Mucosa of descending colon (tissue), 3 donors: Measurements from ENCODE around the gene FTO. TPM values are rescaled to one million over a fixed set of nuclear protein-coding genes. Genes with fewer than 3 reads are reported as not detected.

Source experiments
- ATAC-seq: fragments of 200-7000 bp; cut with Tn5 transposase; one replicate; pipeline ENCODE4 v1.9.1; 2020; ENCODE audit warnings: mild to moderate bottlenecking, moderate library complexity
- DNase-seq, 3 donors: peaks; one replicate each; pipeline ENCODE4 v3.0.0-alpha.2; 2020
- H3K36me3 ChIP-seq: fragments of 200-600 bp; one replicate; pipeline ENCODE4 v1.8.0; 2021; ENCODE audit warnings: low read depth, mild to moderate bottlenecking
- H3K4me1 ChIP-seq: fragments of 200-600 bp; one replicate; pipeline ENCODE4 v1.8.0; 2021; ENCODE audit warnings: low read depth, mild to moderate bottlenecking
- H3K4me3 ChIP-seq: fragments of 200-600 bp; one replicate; pipeline ENCODE4 v1.8.0; 2021; ENCODE audit warnings: mild to moderate bottlenecking
- H3K9me3 ChIP-seq: fragments of 200-600 bp; one replicate; pipeline ENCODE4 v1.8.0; 2021; ENCODE audit warnings: mild to moderate bottlenecking
- intact Hi-C, 2 donors: fragments of 100-400 bp; cut with DNase I in 1 of 2; cut with micrococcal nuclease in 1 of 2; formaldehyde crosslinking; loops; one replicate each; pipeline versions ENCODE4 v1.11.0 to v1.11.1; 2022; cut with DNase I, micrococcal nuclease
- total RNA-seq, 3 donors: library from RNA; stranded (reverse); fragmentation: NEBNext Ultra II Directional in 2 of 3; extraction: Animal tissue kit (Norgen Biotek cat#: 25700) in 2 of 3; gene quantifications; one replicate each; pipeline versions ENCODE4 v1.2.1 to v1.2.4, GENCODE V29; 2021 to 2023
- TF ChIP-seq, protein P1 (sequence below): fragments of 200-600 bp; IDR thresholded peaks from one replicate; pipeline ENCODE4 v1.8.0; 2022; ENCODE audit warnings: antibody characterized with exemption, mild to moderate bottlenecking
- donor health status: DM: no; HTN: no; CAD: no; lungs with moderate emphysema.
- donor health status: DM: no; HTN: no; CAD: no.
- donor health status: DM: no; HTN: yes; CAD: no.

The FTO gene
- total RNA-seq, 3 donors from 2014 or later = 38.0 to 81.7 (median 39.1) TPM

- peak; percentile 28 for ATAC-seq
- DNase-seq = peak; percentile 9 to 68 (median 41)
- TF ChIP-seq, protein P1, sequence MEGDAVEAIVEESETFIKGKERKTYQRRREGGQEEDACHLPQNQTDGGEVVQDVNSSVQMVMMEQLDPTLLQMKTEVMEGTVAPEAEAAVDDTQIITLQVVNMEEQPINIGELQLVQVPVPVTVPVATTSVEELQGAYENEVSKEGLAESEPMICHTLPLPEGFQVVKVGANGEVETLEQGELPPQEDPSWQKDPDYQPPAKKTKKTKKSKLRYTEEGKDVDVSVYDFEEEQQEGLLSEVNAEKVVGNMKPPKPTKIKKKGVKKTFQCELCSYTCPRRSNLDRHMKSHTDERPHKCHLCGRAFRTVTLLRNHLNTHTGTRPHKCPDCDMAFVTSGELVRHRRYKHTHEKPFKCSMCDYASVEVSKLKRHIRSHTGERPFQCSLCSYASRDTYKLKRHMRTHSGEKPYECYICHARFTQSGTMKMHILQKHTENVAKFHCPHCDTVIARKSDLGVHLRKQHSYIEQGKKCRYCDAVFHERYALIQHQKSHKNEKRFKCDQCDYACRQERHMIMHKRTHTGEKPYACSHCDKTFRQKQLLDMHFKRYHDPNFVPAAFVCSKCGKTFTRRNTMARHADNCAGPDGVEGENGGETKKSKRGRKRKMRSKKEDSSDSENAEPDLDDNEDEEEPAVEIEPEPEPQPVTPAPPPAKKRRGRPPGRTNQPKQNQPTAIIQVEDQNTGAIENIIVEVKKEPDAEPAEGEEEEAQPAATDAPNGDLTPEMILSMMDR = no peak
- Histone ChIP-seq H3K4me1 (no peaks in the 10 kb centered on the region), H3K4me3 (no peak overlapping the region), H3K36me3 (no peaks in the 10 kb centered on the region), H3K9me3 (no peaks in the 10 kb centered on the region)
- intact Hi-C loops = no loop called here
These were observed 490.4 kb downstream of the FTO start for GRCh38 chr16:54194334-54194743.

DNA sequence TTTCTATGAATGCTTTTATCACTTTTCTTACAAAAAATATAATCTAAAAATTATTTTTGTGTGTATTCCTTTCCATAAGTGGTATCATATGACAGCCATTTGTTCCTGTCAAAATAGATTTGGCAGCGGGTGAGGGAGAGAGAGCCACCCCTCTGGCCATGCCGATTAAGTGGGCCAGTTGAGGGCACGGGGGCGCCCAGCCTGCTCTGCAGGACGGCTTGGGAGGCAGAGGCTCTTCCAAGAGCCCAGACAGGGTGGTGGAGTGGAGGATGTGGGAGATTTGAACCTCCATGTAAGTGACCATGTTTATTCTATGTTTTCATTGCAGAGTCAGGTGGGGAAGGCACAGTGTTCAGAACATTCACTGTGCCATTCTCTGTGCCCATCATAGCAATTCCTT, 493.8 kb downstream of the FTO start:
- Histone ChIP-seq H3K4me1 (no peaks in the 10 kb centered on the region), H3K9me3 (no peaks in the 10 kb centered on the region), H3K4me3 (no peak overlapping the region), H3K36me3 (no peaks in the 10 kb centered on the region)
- DNase-seq = no peak
- intact Hi-C loops = no loop called here
- ATAC-seq = no peak
- TF ChIP-seq, protein P1 = no peak

- intact Hi-C loops = no loop called here
- Histone ChIP-seq H3K9me3 (no peaks in the 10 kb centered on the region), H3K4me3 (no peak overlapping the region), H3K36me3 (no peaks in the 10 kb centered on the region), H3K4me1 (no peaks in the 10 kb centered on the region)
- ATAC-seq = no peak
- no peak for DNase-seq
- TF ChIP-seq, protein P1 = no peak
These were observed 495.7 kb downstream of the FTO start for GRCh38 chr16:54199487-54200160.

DNA sequence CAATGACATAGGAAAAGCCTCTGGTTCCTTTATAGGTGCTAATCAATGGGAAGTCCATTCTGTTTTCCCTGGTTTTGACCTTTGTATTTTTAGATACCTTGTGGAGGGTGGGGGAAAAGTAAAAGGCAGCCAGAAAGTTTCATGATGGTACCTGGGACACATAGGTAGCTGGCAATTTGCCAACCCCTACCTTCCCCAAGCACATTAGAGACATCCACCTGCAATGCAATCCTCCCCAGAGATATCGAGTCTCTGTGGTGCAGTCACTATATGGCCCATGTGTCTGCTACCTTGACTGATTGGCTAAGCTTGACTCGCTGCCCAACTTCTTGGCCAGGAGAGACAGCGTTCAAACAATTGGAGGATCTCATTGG, 496.2 kb downstream of the FTO start:
- intact Hi-C loops = no loop called here
- no peak for ATAC-seq
- TF ChIP-seq, protein P1 = no peak
- Histone ChIP-seq H3K36me3 (no peaks in the 10 kb centered on the region), H3K4me3 (no peak overlapping the region), H3K9me3 (no peaks in the 10 kb centered on the region), H3K4me1 (no peaks in the 10 kb centered on the region)
- no peak for DNase-seq

- intact Hi-C loops = no loop called here
- TF ChIP-seq, protein P1 = no peak
- Histone ChIP-seq H3K36me3 (no peaks in the 10 kb centered on the region), H3K4me1 (no peaks in the 10 kb centered on the region), H3K9me3 (no peaks in the 10 kb centered on the region), H3K4me3 (no peak overlapping the region)
- ATAC-seq (no peak), DNase-seq (no peak)
These were observed 496.8 kb downstream of the FTO start for GRCh38 chr16:54200720-54201119.

DNA sequence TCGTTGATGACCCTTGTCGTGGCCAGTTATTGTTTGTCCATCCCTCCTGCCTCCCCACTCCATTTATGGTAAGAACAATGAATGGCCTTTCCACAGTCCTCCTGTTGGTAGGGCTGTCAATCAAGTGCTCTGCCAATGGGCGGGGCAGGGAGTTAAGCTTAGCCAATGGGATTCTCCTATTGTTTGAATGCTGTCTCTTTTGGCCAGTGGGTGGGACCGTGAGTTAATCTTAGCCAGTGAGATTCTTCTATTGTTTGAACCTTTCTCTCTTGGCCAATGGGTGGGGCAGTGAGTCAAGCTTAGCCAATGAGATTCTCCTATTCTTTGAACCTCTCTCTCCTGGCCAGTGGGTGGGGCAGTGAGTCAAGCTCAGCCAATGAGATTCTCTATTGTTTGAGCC, 497.2 kb downstream of the FTO start:
- Histone ChIP-seq H3K4me1 (no peaks in the 10 kb centered on the region), H3K36me3 (no peaks in the 10 kb centered on the region), H3K9me3 (no peaks in the 10 kb centered on the region), H3K4me3 (no peak overlapping the region)
- intact Hi-C loops = no loop called here
- ATAC-seq (no peak), DNase-seq (no peak)
- TF ChIP-seq, protein P1 = no peak
